ENCODE data around the gene EFR3B. TPM values are rescaled to one million over a fixed set of nuclear protein-coding genes. Genes with fewer than 3 reads are reported as not detected.

Gene EFR3B
- total RNA-seq, 1 donor from 2014 or later = 1.5 TPM

- no peak for DNase-seq (ENCODE audit: extremely low spot score in 2 of 2)
- intact Hi-C loops (cut with DNase I) = no loop called here
- H3K27ac ChIP-seq = no peak overlapping the region
- TF ChIP-seq POLR2A (IDR thresholded peaks at IDR 0.05) (no peak), POLR2AphosphoS5 (IDR thresholded peaks at IDR 0.05; ENCODE audit: insufficient read depth in 1 of 2, low read depth in 1 of 2) (no peak), CTCF (IDR thresholded peaks at IDR 0.05) (no peak)
- no peak overlapping the region for H3K4me3 ChIP-seq
- H3K36me3 ChIP-seq = no peaks in the 10 kb centered on the region
- peaks cover 4% of the 10 kb centered on the region for H3K4me1 ChIP-seq
- no peaks in the 10 kb centered on the region for H3K27me3 ChIP-seq
- H3K9me3 ChIP-seq = no peaks in the 10 kb centered on the region
These were observed 20.6 kb downstream of the EFR3B start for GRCh38 chr2:25062511-25062917.

- intact Hi-C loops (cut with DNase I) = no loop called here
- no peak for DNase-seq (ENCODE audit: extremely low spot score in 2 of 2)
- no peak overlapping the region for H3K27ac ChIP-seq
These were observed 22.2 kb downstream of the EFR3B start for GRCh38 chr2:25063876-25064660.

GRCh38 chr2:25065768-25066167 is 23.9 kb downstream of the EFR3B start:
- H3K27me3 ChIP-seq = no peaks in the 10 kb centered on the region
- TF ChIP-seq POLR2AphosphoS5 (IDR thresholded peaks at IDR 0.05; ENCODE audit: insufficient read depth in 1 of 2, low read depth in 1 of 2) = no peak
- no peak for TF ChIP-seq CTCF (IDR thresholded peaks at IDR 0.05)
- no peak for TF ChIP-seq POLR2A (IDR thresholded peaks at IDR 0.05)
- no peak overlapping the region for H3K4me3 ChIP-seq
- intact Hi-C loops (cut with DNase I) = no loop called here
- no peaks in the 10 kb centered on the region for H3K36me3 ChIP-seq
- no peak for DNase-seq (ENCODE audit: extremely low spot score in 2 of 2)
- no peaks in the 10 kb centered on the region for H3K9me3 ChIP-seq
- no peak overlapping the region for H3K27ac ChIP-seq
- peaks cover 4% of the 10 kb centered on the region for H3K4me1 ChIP-seq

More at GRCh38 chr2:25063876-25064660, 22.2 kb downstream of the EFR3B start:
- no peak overlapping the region for H3K4me3 ChIP-seq
- no peaks in the 10 kb centered on the region for H3K36me3 ChIP-seq
- no peaks in the 10 kb centered on the region for H3K27me3 ChIP-seq
- TF ChIP-seq POLR2AphosphoS5 (IDR thresholded peaks at IDR 0.05; ENCODE audit: insufficient read depth in 1 of 2, low read depth in 1 of 2) = no peak
- TF ChIP-seq CTCF (IDR thresholded peaks at IDR 0.05) = no peak
- no peak for TF ChIP-seq POLR2A (IDR thresholded peaks at IDR 0.05)
- no peaks in the 10 kb centered on the region for H3K9me3 ChIP-seq
- H3K4me1 ChIP-seq = peaks cover 4% of the 10 kb centered on the region

- no peaks in the 10 kb centered on the region for H3K27me3 ChIP-seq
- no peak overlapping the region for H3K4me3 ChIP-seq
- H3K9me3 ChIP-seq = no peaks in the 10 kb centered on the region
- TF ChIP-seq POLR2A (IDR thresholded peaks at IDR 0.05) = no peak
- TF ChIP-seq POLR2AphosphoS5 (IDR thresholded peaks at IDR 0.05; ENCODE audit: insufficient read depth in 1 of 2, low read depth in 1 of 2) = no peak
- no peak for TF ChIP-seq CTCF (IDR thresholded peaks at IDR 0.05)
- intact Hi-C loops (cut with DNase I) = no loop called here
- no peaks in the 10 kb centered on the region for H3K36me3 ChIP-seq
- no peak for DNase-seq (ENCODE audit: extremely low spot score in 2 of 2)
- peaks cover 4% of the 10 kb centered on the region for H3K4me1 ChIP-seq
- no peak overlapping the region for H3K27ac ChIP-seq
These were observed 24.6 kb downstream of the EFR3B start for GRCh38 chr2:25066455-25066854.

DNA sequence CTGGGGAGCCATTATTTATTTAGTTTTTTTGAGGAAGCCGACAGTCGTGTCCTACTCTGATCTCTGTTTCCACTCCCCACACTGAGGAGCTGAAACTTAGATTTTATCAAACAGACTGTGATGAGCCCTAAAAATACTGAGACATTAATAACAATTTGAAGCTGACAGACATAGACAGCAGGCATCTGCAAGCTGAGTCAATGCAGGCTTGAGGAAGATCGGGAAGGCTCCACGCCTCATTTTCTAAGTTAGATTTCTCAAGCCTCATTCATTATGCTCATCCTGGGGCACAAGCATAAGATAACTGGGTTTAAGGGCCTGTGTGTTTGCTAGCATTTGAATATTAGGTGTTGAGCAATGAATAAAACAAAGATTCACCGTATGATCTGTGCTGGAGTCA is 26.3 kb downstream of the EFR3B start:
- H3K4me3 ChIP-seq = no peak overlapping the region

More for the DNA sequence above, 26.3 kb downstream of the EFR3B start:
- intact Hi-C loops (cut with DNase I) = no loop called here
- Histone ChIP-seq H3K36me3 (no peaks in the 10 kb centered on the region), H3K4me1 (peaks cover 4% of the 10 kb centered on the region), H3K27ac (no peak overlapping the region), H3K27me3 (no peaks in the 10 kb centered on the region), H3K9me3 (no peaks in the 10 kb centered on the region)
- no peak for TF ChIP-seq CTCF (IDR thresholded peaks at IDR 0.05)
- no peak for TF ChIP-seq POLR2AphosphoS5 (IDR thresholded peaks at IDR 0.05; ENCODE audit: insufficient read depth in 1 of 2, low read depth in 1 of 2)
- no peak for TF ChIP-seq POLR2A (IDR thresholded peaks at IDR 0.05)
- DNase-seq (ENCODE audit: extremely low spot score in 2 of 2) = no peak
